Measurements from ENCODE around the gene PDE6C. TPM values are rescaled to one million over a fixed set of nuclear protein-coding genes. Genes with fewer than 3 reads are reported as not detected.

Gene PDE6C
- total RNA-seq, 1 experiment from 2014 or later = not detected

GRCh38 chr10:93590638-93591037, 21.7 kb upstream of the PDE6C start:
- Mint-ChIP-seq H3K4me1 (ENCODE audit: low read depth, unreplicated experiment) (peaks cover 12% of the 10 kb centered on the region), H3K36me3 (ENCODE audit: insufficient read depth, unreplicated experiment) (no peaks in the 10 kb centered on the region), H3K27me3 (ENCODE audit: unreplicated experiment) (no peaks in the 10 kb centered on the region), H3K27ac (ENCODE audit: unreplicated experiment) (no peak overlapping the region), H3K9me3 (ENCODE audit: low read depth, unreplicated experiment) (no peaks in the 10 kb centered on the region), H3K4me3 (ENCODE audit: low read depth, unreplicated experiment) (no peak overlapping the region)
- intact Hi-C loops (cut with micrococcal nuclease; ENCODE audit: unreplicated experiment) = no loop called here
- DNase-seq = no peak
- TF ChIP-seq, protein P1, sequence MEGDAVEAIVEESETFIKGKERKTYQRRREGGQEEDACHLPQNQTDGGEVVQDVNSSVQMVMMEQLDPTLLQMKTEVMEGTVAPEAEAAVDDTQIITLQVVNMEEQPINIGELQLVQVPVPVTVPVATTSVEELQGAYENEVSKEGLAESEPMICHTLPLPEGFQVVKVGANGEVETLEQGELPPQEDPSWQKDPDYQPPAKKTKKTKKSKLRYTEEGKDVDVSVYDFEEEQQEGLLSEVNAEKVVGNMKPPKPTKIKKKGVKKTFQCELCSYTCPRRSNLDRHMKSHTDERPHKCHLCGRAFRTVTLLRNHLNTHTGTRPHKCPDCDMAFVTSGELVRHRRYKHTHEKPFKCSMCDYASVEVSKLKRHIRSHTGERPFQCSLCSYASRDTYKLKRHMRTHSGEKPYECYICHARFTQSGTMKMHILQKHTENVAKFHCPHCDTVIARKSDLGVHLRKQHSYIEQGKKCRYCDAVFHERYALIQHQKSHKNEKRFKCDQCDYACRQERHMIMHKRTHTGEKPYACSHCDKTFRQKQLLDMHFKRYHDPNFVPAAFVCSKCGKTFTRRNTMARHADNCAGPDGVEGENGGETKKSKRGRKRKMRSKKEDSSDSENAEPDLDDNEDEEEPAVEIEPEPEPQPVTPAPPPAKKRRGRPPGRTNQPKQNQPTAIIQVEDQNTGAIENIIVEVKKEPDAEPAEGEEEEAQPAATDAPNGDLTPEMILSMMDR (IDR thresholded peaks at IDR 0.05; ENCODE audit: unreplicated experiment) = no peak
- CTCF ChIA-PET = no interaction called here
- BruUV-seq (replicated peaks) = no TSS peak

DNA sequence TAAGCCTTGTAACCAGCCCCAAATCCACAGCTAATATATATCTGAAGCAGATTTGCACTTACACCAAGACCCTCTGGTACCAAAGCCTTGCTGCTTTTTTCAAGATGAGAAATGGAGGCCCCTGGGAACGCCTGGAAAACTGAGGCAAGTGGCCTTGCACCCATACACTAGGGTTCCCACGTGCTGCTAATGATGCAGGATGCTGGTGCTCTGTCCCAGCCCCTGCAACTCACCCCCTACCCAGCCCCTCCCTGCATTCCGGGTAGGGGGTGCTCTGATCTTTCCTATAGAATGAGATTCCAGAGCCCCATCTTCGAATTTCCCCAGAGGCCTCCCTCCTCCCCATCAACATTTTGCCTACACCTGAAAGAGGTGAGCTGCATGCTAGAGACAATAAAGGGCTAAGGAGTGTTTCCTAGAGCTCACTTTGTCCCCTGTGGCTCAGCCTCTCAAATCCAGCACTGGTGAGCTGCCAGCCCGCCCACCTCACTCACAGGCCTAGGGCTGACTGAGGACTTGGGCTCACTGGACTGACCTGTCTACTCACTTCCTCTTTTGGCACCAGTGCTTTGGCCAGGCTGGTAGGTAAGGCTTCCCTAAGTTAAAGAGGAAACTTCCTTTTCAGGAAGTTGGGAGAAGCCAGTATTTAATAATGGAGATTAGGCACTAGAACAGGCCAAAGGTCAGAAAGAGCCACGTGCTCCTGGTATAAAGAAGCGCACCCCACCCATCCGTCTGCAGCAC, 21.1 kb upstream of the PDE6C start:
- no peak overlapping the region for H3K4me3 Mint-ChIP-seq (ENCODE audit: low read depth, unreplicated experiment)
- H3K9me3 Mint-ChIP-seq (ENCODE audit: low read depth, unreplicated experiment) = no peaks in the 10 kb centered on the region
- peaks cover 12% of the 10 kb centered on the region for H3K4me1 Mint-ChIP-seq (ENCODE audit: low read depth, unreplicated experiment)
- H3K27me3 Mint-ChIP-seq (ENCODE audit: unreplicated experiment) = no peaks in the 10 kb centered on the region
- no TSS peak for BruUV-seq (replicated peaks)
- H3K27ac Mint-ChIP-seq (ENCODE audit: unreplicated experiment) = no peak overlapping the region
- H3K36me3 Mint-ChIP-seq (ENCODE audit: insufficient read depth, unreplicated experiment) = no peaks in the 10 kb centered on the region
- intact Hi-C loops (cut with micrococcal nuclease; ENCODE audit: unreplicated experiment) = no loop called here
- CTCF ChIA-PET = no interaction called here
- no peak for DNase-seq
- TF ChIP-seq, protein P1 (IDR thresholded peaks at IDR 0.05; ENCODE audit: unreplicated experiment) = no peak

DNA sequence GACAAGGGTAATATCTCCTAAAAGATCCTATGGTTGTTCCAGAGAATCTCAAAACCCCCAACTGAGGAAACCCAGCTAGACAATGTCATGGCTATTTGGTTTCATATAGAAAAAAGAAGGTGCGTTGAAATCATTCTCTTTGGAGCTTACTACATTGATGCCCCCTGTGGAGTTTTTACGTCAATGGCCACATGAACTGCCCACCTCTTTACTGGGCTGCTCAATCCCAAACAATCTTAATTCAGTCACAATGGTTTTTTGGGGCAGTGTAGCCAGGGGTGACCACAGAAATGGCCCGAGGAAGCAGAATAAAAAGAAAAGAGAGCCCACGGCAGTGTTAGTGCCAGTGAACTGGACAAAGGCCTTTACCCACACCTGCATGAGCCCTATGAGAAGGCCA, 19.1 kb upstream of the PDE6C start:
- intact Hi-C loops (cut with micrococcal nuclease; ENCODE audit: unreplicated experiment) = no loop called here
- Mint-ChIP-seq H3K9me3 (ENCODE audit: low read depth, unreplicated experiment) (no peaks in the 10 kb centered on the region), H3K4me1 (ENCODE audit: low read depth, unreplicated experiment) (peaks cover 12% of the 10 kb centered on the region), H3K27ac (ENCODE audit: unreplicated experiment) (no peak overlapping the region), H3K4me3 (ENCODE audit: low read depth, unreplicated experiment) (no peak overlapping the region), H3K27me3 (ENCODE audit: unreplicated experiment) (no peaks in the 10 kb centered on the region), H3K36me3 (ENCODE audit: insufficient read depth, unreplicated experiment) (no peaks in the 10 kb centered on the region)
- no TSS peak for BruUV-seq (replicated peaks)
- TF ChIP-seq, protein P1 (IDR thresholded peaks at IDR 0.05; ENCODE audit: unreplicated experiment) = no peak
- no peak for DNase-seq
- CTCF ChIA-PET = interaction anchor here (1.2 kb wide), 1 partner anchor 53 kb away, joined by 4 read pairs; no protein-coding TSS in a partner anchor

DNA sequence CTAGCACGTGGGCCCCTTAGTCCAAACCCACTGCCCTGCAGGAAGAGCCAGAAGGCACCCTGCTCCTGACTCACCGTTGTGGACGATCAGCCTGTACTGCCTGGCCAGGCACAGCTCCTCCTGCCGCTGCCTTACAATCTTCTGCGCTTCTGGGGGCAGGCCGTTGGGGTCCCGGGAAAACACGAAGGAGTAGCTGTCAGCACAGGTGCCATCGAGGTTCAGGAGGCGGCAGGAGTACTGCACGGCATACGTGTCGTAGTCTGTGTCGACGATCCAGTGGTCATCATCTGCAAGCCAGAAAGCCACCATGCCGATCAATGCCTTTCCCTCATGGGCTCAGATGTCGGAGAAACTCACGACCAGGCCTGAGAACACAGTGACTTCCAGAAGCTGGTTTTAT, 18.6 kb upstream of the PDE6C start:
- no peaks in the 10 kb centered on the region for H3K27me3 Mint-ChIP-seq (ENCODE audit: unreplicated experiment)
- H3K27ac Mint-ChIP-seq (ENCODE audit: unreplicated experiment) = no peak overlapping the region
- TF ChIP-seq, protein P1 (IDR thresholded peaks at IDR 0.05; ENCODE audit: unreplicated experiment) = no peak
- DNase-seq = no peak
- no peaks in the 10 kb centered on the region for H3K36me3 Mint-ChIP-seq (ENCODE audit: insufficient read depth, unreplicated experiment)
- intact Hi-C loops (cut with micrococcal nuclease; ENCODE audit: unreplicated experiment) = no loop called here
- no peak overlapping the region for H3K4me3 Mint-ChIP-seq (ENCODE audit: low read depth, unreplicated experiment)
- H3K4me1 Mint-ChIP-seq (ENCODE audit: low read depth, unreplicated experiment) = peaks cover 12% of the 10 kb centered on the region
- BruUV-seq (replicated peaks) = no TSS peak
- CTCF ChIA-PET = no interaction called here
- no peaks in the 10 kb centered on the region for H3K9me3 Mint-ChIP-seq (ENCODE audit: low read depth, unreplicated experiment)

Measured in Calu3 (cell line).